HepG2 (cell line): ENCODE measurements around the gene NOTO. TPM values are rescaled to one million over a fixed set of nuclear protein-coding genes. Genes with fewer than 3 reads are reported as not detected.

ENCODE experiments used
- IRX3 ChIP-seq: sonication (generic); formaldehyde crosslinking; IDR thresholded peaks from 2 replicates; pipeline ENCODE4 v1.8.1; 2023; ENCODE audit warnings: mild to moderate bottlenecking, low read depth, missing genetic modification reagents, borderline replicate concordance
- JDP2 ChIP-seq: sonication (generic); formaldehyde crosslinking; IDR thresholded peaks from 2 replicates; pipeline ENCODE4 v1.8.1; 2022; ENCODE audit warnings: missing genetic modification reagents, borderline replicate concordance
- NFKB2 ChIP-seq: sonication (generic); formaldehyde crosslinking; IDR thresholded peaks from 2 replicates; pipeline ENCODE4 v1.4.0; 2020; ENCODE audit warnings: missing genetic modification reagents, borderline replicate concordance
- SIN3B ChIP-seq: fragments of 150-350 bp; IDR thresholded peaks from 2 replicates; pipeline ENCODE4 v1.6.1; 2014; ENCODE audit warnings: low read length
- ZNF333 ChIP-seq: sonication (generic); formaldehyde crosslinking; IDR thresholded peaks from 2 replicates; pipeline ENCODE4 v1.4.0; 2020; ENCODE audit warnings: mild to moderate bottlenecking, missing genetic modification reagents, borderline replicate concordance
- ZNF382 ChIP-seq: sonication (generic); formaldehyde crosslinking; IDR thresholded peaks from 2 replicates; pipeline ENCODE4 v1.5.0; 2020; ENCODE audit warnings: missing genetic modification reagents, mild to moderate bottlenecking, borderline replicate concordance
- ZNF383 ChIP-seq: sonication (generic); formaldehyde crosslinking; IDR thresholded peaks from 2 replicates; pipeline ENCODE4 v1.4.0; 2020; ENCODE audit warnings: missing genetic modification reagents, mild to moderate bottlenecking, borderline replicate concordance
- polyA plus RNA-seq, 8 experiments: library from polyadenylated mRNA; depleted of rRNA in 3 of 8; stranded (reverse) in 7 of 8; unstranded in 1 of 8; fragments of >200 nt; fragmentation: Illumina TruSeq in 4 of 8; extraction: Trizol in 4 of 8; gene quantifications; 2 replicates each; pipeline versions ENCODE4 v1.2.1 to v1.2.3, GENCODE V29; 2011 to 2016; ENCODE audit warnings: low read depth in 4 of 8, missing spikeins in 1 of 8, mixed read lengths in 1 of 8; ENCODE audit not compliant: insufficient read depth in 1 of 8
- total RNA-seq, 5 experiments: library from RNA; depleted of rRNA; stranded (reverse); fragments of >200 nt; fragmentation: Illumina TruSeq; extraction: Trizol; gene quantifications; 2 replicates each; pipeline ENCODE4 v1.2.3, GENCODE V29; 2016; ENCODE audit warnings: low read depth in 1 of 5
- TF ChIP-seq, protein P1 (sequence below): sonication (generic); formaldehyde crosslinking; IDR thresholded peaks from 2 replicates; pipeline ENCODE4 v1.5.0; 2020; ENCODE audit warnings: mild to moderate bottlenecking, missing genetic modification reagents, borderline replicate concordance
- TF ChIP-seq, protein P2 (sequence below): sonication (generic); formaldehyde crosslinking; IDR thresholded peaks from 2 replicates; pipeline ENCODE4 v1.8.1; 2023; ENCODE audit warnings: mild to moderate bottlenecking, inconsistent platforms, moderate library complexity, missing genetic modification reagents, borderline replicate concordance
- TF ChIP-seq, protein P3 (sequence below): sonication (generic); formaldehyde crosslinking; IDR thresholded peaks from 2 replicates; pipeline ENCODE4 v1.5.0; 2020; ENCODE audit warnings: mild to moderate bottlenecking, missing genetic modification reagents
- TF ChIP-seq, protein P4 (sequence below): sonication (generic); formaldehyde crosslinking; IDR thresholded peaks from 2 replicates; pipeline ENCODE4 v1.4.0; 2020; ENCODE audit warnings: missing genetic modification reagents
- TF ChIP-seq, protein P5 (sequence below): IDR thresholded peaks from 2 replicates; pipeline ENCODE4 v1.6.1; 2016; ENCODE audit warnings: mild to moderate bottlenecking, missing biosample characterization, missing genetic modification reagents
- TF ChIP-seq, protein P6 (sequence below), 2 experiments: sonication (generic) in 1 of 2; formaldehyde crosslinking in 1 of 2; IDR thresholded peaks; 2 replicates each; pipeline versions ENCODE4 v1.5.1 to v1.6.1; 2011 to 2020; ENCODE audit warnings: borderline replicate concordance in 1 of 2, low read depth in 1 of 2, low read length in 1 of 2, mild to moderate bottlenecking in 1 of 2, missing genetic modification reagents in 1 of 2, moderate library complexity in 1 of 2
- TF ChIP-seq, protein P7 (sequence below): sonication (generic); formaldehyde crosslinking; IDR thresholded peaks from 2 replicates; pipeline ENCODE4 v1.5.1; 2020; ENCODE audit warnings: mild to moderate bottlenecking, missing genetic modification reagents, moderate library complexity

NOTO gene
- total and polyA plus RNA-seq, 2 of the 13 experiments (the other 11 are each of a cell fraction or from before 2014, with no cell fraction given) = not detected

DNA sequence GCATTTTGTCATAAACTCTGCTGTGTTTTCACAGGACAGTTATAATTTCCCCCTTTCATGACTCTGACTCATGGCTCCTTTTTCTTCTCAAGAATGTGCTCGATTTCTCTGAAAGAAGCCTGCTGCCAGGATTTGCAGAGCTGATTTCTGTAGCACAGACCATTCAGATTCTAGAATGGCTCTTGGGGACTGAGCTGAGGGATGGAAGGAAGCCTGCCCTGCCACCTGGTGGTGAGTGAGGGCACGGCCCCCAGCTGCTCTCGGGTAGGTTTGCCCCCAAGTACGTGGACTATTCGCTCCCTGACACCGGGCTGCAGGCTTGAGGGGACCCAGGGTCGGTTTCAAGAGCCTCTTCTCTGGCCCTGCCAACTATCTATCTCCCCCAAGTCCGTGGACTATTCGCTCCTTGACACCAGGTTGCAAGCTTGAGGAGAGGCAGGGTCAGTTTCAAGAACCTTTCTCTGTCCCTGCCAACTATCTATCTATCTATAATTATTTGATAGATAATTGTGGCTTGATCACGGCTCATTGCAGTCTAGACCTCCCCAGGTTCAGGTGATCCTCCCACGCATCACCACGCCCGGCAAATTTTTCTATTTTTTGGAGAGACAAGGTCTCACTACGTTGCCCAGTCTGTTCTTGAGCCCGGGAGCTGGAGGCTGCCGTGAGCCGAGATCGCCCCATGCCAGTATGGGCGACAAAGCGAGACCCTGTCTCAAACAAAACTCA is 10.2 kb downstream of the NOTO start (continued):
- TF ChIP-seq, protein P1, sequence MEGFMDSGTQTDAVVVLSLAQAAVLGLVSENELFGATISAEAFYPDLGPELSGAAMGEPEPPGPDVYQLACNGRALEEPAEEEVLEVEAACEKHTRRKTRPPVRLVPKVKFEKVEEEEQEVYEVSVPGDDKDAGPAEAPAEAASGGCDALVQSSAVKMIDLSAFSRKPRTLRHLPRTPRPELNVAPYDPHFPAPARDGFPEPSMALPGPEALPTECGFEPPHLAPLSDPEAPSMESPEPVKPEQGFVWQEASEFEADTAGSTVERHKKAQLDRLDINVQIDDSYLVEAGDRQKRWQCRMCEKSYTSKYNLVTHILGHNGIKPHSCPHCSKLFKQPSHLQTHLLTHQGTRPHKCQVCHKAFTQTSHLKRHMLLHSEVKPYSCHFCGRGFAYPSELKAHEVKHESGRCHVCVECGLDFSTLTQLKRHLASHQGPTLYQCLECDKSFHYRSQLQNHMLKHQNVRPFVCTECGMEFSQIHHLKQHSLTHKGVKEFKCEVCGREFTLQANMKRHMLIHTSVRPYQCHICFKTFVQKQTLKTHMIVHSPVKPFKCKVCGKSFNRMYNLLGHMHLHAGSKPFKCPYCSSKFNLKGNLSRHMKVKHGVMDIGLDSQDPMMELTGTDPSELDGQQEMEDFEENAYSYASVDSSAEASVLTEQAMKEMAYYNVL (CRISPR knock-in tag) = no peak
- TF ChIP-seq SIN3B = no peak
- TF ChIP-seq ZNF382 (CRISPR knock-in tag) = no peak
- TF ChIP-seq, protein P2, sequence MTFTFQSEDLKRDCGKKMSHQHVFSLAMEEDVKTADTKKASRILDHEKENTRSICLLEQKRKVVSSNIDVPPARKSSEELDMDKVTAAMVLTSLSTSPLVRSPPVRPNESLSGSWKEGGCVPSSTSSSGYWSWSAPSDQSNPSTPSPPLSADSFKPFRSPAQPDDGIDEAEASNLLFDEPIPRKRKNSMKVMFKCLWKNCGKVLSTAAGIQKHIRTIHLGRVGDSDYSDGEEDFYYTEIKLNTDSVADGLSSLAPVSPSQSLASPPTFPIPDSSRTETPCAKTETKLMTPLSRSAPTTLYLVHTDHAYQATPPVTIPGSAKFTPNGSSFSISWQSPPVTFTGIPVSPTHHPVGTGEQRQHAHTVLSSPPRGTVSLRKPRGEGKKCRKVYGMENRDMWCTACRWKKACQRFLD (CRISPR knock-in tag) = 0 out of 2 replicates have a peak, but pooled peaks have one; percentile 6
- TF ChIP-seq, protein P3, sequence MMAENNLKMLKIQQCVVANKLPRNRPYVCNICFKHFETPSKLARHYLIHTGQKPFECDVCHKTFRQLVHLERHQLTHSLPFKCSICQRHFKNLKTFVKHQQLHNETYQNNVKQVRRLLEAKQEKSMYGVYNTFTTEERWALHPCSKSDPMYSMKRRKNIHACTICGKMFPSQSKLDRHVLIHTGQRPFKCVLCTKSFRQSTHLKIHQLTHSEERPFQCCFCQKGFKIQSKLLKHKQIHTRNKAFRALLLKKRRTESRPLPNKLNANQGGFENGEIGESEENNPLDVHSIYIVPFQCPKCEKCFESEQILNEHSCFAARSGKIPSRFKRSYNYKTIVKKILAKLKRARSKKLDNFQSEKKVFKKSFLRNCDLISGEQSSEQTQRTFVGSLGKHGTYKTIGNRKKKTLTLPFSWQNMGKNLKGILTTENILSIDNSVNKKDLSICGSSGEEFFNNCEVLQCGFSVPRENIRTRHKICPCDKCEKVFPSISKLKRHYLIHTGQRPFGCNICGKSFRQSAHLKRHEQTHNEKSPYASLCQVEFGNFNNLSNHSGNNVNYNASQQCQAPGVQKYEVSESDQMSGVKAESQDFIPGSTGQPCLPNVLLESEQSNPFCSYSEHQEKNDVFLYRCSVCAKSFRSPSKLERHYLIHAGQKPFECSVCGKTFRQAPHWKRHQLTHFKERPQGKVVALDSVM (CRISPR knock-in tag) = 0 out of 2 replicates have a peak, but pooled peaks have one; percentile 83
- TF ChIP-seq JDP2 = no peak
- TF ChIP-seq, protein P4, sequence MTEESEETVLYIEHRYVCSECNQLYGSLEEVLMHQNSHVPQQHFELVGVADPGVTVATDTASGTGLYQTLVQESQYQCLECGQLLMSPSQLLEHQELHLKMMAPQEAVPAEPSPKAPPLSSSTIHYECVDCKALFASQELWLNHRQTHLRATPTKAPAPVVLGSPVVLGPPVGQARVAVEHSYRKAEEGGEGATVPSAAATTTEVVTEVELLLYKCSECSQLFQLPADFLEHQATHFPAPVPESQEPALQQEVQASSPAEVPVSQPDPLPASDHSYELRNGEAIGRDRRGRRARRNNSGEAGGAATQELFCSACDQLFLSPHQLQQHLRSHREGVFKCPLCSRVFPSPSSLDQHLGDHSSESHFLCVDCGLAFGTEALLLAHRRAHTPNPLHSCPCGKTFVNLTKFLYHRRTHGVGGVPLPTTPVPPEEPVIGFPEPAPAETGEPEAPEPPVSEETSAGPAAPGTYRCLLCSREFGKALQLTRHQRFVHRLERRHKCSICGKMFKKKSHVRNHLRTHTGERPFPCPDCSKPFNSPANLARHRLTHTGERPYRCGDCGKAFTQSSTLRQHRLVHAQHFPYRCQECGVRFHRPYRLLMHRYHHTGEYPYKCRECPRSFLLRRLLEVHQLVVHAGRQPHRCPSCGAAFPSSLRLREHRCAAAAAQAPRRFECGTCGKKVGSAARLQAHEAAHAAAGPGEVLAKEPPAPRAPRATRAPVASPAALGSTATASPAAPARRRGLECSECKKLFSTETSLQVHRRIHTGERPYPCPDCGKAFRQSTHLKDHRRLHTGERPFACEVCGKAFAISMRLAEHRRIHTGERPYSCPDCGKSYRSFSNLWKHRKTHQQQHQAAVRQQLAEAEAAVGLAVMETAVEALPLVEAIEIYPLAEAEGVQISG (CRISPR knock-in tag) = peak; percentile 71
- no peak for TF ChIP-seq ZNF333 (CRISPR knock-in tag)
- TF ChIP-seq, protein P5, sequence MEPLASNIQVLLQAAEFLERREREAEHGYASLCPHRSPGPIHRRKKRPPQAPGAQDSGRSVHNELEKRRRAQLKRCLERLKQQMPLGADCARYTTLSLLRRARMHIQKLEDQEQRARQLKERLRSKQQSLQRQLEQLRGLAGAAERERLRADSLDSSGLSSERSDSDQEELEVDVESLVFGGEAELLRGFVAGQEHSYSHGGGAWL (CRISPR knock-in tag) = no peak; the same call in 1 of the 2 replicates
- TF ChIP-seq, protein P6, sequence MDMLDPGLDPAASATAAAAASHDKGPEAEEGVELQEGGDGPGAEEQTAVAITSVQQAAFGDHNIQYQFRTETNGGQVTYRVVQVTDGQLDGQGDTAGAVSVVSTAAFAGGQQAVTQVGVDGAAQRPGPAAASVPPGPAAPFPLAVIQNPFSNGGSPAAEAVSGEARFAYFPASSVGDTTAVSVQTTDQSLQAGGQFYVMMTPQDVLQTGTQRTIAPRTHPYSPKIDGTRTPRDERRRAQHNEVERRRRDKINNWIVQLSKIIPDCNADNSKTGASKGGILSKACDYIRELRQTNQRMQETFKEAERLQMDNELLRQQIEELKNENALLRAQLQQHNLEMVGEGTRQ (IDR thresholded peaks at IDR 0.05; ENCODE audit: low read depth, low read length) = no peak
- TF ChIP-seq, protein P6 (CRISPR knock-in tag; IDR thresholded peaks at IDR 0.05; ENCODE audit: borderline replicate concordance) = no peak
- TF ChIP-seq ZNF383 (CRISPR knock-in tag) = 0 out of 2 replicates have a peak, but pooled peaks have one; percentile 77
- no peak; the same call in 1 of the 2 replicates for TF ChIP-seq NFKB2 (CRISPR knock-in tag)
- TF ChIP-seq, protein P7, sequence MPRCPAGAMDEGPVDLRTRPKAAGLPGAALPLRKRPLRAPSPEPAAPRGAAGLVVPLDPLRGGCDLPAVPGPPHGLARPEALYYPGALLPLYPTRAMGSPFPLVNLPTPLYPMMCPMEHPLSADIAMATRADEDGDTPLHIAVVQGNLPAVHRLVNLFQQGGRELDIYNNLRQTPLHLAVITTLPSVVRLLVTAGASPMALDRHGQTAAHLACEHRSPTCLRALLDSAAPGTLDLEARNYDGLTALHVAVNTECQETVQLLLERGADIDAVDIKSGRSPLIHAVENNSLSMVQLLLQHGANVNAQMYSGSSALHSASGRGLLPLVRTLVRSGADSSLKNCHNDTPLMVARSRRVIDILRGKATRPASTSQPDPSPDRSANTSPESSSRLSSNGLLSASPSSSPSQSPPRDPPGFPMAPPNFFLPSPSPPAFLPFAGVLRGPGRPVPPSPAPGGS (CRISPR knock-in tag) = no peak
- TF ChIP-seq IRX3 (CRISPR knock-in tag) = no peak
